Right lobe of liver (tissue), 4 donors: Measurements from ENCODE around the gene AOAH.

Source experiments
- CTCF ChIP-seq, 4 donors: fragments of 200-600 bp in 3 of 4; fragments of 450-650 bp in 1 of 4; IDR thresholded peaks; one replicate each; pipeline versions ENCODE4 v1.5.1 to v1.8.0; 2016 to 2022; ENCODE audit warnings: antibody characterized with exemption in 4 of 4, mild to moderate bottlenecking in 2 of 4
- POLR2A ChIP-seq: fragments of 450-650 bp; IDR thresholded peaks from one replicate; pipeline ENCODE4 v1.6.1; 2017; ENCODE audit warnings: antibody characterized with exemption, mild to moderate bottlenecking
- donor health status: DM: no; HTN: no; CAD: no.
- donor health status: DM: no; HTN: no; CAD: no.
- donor health status: DM: no; HTN: yes; CAD: no.

- TF ChIP-seq CTCF (IDR thresholded peaks at IDR 0.05) (no peak), POLR2A (no peak)
These were observed 156.4 kb downstream of the AOAH start for GRCh38 chr7:36567699-36568451.
